Vagina (tissue), 2 donors: ENCODE measurements around the gene PSMC5. TPM values are rescaled to one million over a fixed set of nuclear protein-coding genes. Genes with fewer than 3 reads are reported as not detected.
"Not testable (repeated sequence)": the region's sequence is repeated elsewhere in the genome, so short reads cannot be mapped to it uniquely, and the experiment has no call there.

Source experiments
- DNase-seq, 2 donors: peaks; one replicate each; pipeline ENCODE4 v3.0.0-alpha.2; 2017; ENCODE audit errors: extremely low spot score in 2 of 2
- H3K27ac ChIP-seq: fragments of 200-600 bp; sonication (generic); one replicate; pipeline ENCODE4 v1.5.1; 2019
- H3K27me3 ChIP-seq: fragments of 200-600 bp; sonication (generic); one replicate; pipeline ENCODE4 v1.5.1; 2019
- H3K36me3 ChIP-seq, 2 donors: fragments of 200-600 bp; sonication (generic); one replicate each; pipeline ENCODE4 v1.5.1; 2017 to 2019
- H3K4me1 ChIP-seq: fragments of 200-600 bp; sonication (generic); one replicate; pipeline ENCODE4 v1.5.1; 2019
- H3K4me3 ChIP-seq, 2 donors: fragments of 200-600 bp; sonication (generic); 1 replicate in 1 of 2; 2 replicates in 1 of 2; pipeline ENCODE4 v1.5.1; 2016 to 2019
- H3K9me3 ChIP-seq: fragments of 200-600 bp; sonication (generic); one replicate; pipeline ENCODE4 v1.5.1; 2019
- POLR2A ChIP-seq, 2 donors: fragments of 450-650 bp; IDR thresholded peaks; one replicate each; pipeline ENCODE4 v1.6.1; 2017; ENCODE audit warnings: antibody characterized with exemption in 2 of 2, mild to moderate bottlenecking in 2 of 2, moderate library complexity in 2 of 2
- POLR2AphosphoS5 ChIP-seq, 2 donors: sonication (generic); formaldehyde crosslinking; IDR thresholded peaks; one replicate each; pipeline ENCODE4 v1.9.0; 2017; ENCODE audit warnings: antibody characterized with exemption in 2 of 2, mild to moderate bottlenecking in 2 of 2, low read depth in 1 of 2; ENCODE audit not compliant: insufficient read depth in 1 of 2
- intact Hi-C: fragments of 100-400 bp; cut with DNase I; formaldehyde crosslinking; loops from one replicate; pipeline ENCODE4 v1.15.1; 2023
- total RNA-seq: library from RNA; depleted of rRNA; stranded (reverse); fragments of >200 nt; gene quantifications from one replicate; pipeline ENCODE4 v1.2.3, GENCODE V29; 2016
- TF ChIP-seq, protein P1 (sequence below), 3 experiments: fragments of 450-650 bp in 2 of 3; fragments of 200-600 bp in 1 of 3; sonication (generic) in 1 of 3; IDR thresholded peaks; one replicate each; pipeline ENCODE4 v1.5.1; 2017 to 2019; ENCODE audit warnings: antibody characterized with exemption in 3 of 3, mild to moderate bottlenecking in 2 of 3, moderate library complexity in 2 of 3

PSMC5 gene
- total RNA-seq, 1 donor from 2014 or later, result 92.3 TPM

DNA sequence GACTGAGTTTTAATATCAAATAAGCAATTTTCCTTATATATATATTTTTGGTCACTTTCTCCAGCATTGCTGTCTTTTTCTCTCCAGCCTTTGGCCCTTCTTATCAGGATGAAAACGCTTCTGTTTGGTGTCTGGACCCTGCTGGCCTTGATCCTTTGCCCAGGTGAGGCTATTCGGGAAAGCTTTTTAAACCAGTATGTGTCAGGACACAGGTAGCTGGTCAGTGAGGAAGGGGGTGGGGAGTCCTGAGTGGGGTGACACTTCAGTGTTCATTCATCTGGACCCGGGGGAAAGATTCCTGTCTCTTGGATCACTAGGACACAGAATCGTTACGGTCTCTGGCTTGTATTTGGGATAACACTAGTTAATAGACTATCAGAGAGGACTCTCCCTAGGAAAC lies 27.5 kb downstream of the PSMC5 start:
- Histone ChIP-seq H3K27me3 (no peaks in the 10 kb centered on the region), H3K36me3 (no peaks in the 10 kb centered on the region), H3K4me1 (no peaks in the 10 kb centered on the region), H3K4me3 (no peak overlapping the region), H3K27ac (no peak overlapping the region), H3K9me3 (no peaks in the 10 kb centered on the region)
- DNase-seq, result no peak
- intact Hi-C loops, result no loop called here
- TF ChIP-seq POLR2A (IDR thresholded peaks at IDR 0.05) (no peak), POLR2AphosphoS5 (IDR thresholded peaks at IDR 0.05; ENCODE audit: insufficient read depth in 1 of 2, low read depth in 1 of 2) (no peak)
- TF ChIP-seq, protein P1, sequence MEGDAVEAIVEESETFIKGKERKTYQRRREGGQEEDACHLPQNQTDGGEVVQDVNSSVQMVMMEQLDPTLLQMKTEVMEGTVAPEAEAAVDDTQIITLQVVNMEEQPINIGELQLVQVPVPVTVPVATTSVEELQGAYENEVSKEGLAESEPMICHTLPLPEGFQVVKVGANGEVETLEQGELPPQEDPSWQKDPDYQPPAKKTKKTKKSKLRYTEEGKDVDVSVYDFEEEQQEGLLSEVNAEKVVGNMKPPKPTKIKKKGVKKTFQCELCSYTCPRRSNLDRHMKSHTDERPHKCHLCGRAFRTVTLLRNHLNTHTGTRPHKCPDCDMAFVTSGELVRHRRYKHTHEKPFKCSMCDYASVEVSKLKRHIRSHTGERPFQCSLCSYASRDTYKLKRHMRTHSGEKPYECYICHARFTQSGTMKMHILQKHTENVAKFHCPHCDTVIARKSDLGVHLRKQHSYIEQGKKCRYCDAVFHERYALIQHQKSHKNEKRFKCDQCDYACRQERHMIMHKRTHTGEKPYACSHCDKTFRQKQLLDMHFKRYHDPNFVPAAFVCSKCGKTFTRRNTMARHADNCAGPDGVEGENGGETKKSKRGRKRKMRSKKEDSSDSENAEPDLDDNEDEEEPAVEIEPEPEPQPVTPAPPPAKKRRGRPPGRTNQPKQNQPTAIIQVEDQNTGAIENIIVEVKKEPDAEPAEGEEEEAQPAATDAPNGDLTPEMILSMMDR (IDR thresholded peaks at IDR 0.05), result no peak

DNA sequence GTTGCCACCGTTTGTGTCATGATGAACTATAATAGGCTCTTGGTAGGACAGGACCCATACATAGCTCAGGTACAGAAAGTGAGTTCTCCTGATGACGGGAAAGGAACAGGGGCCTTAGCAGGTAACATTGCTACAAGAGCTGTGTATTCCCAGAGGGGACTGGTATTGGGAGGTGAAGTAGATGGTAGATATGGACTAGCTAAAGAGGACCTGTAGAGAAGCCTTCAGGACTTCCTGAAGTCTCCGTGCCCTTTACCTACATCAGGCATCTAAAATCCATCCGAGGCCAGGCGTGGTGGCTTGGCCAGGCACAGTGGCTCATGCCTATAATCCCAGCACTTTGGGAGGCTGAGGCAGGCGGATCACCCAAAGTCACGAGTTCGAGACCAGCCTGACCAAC lies 28.0 kb downstream of the PSMC5 start:
- Histone ChIP-seq H3K4me1 (no peaks in the 10 kb centered on the region), H3K4me3 (no peak overlapping the region), H3K9me3 (no peaks in the 10 kb centered on the region), H3K27ac (no peak overlapping the region), H3K36me3 (no peaks in the 10 kb centered on the region), H3K27me3 (no peaks in the 10 kb centered on the region)
- no peak for TF ChIP-seq POLR2AphosphoS5 (IDR thresholded peaks at IDR 0.05; ENCODE audit: insufficient read depth in 1 of 2, low read depth in 1 of 2)
- TF ChIP-seq, protein P1 (IDR thresholded peaks at IDR 0.05), result no peak
- TF ChIP-seq POLR2A (IDR thresholded peaks at IDR 0.05), result no peak
- no peak for DNase-seq
- intact Hi-C loops, result no loop called here

DNA sequence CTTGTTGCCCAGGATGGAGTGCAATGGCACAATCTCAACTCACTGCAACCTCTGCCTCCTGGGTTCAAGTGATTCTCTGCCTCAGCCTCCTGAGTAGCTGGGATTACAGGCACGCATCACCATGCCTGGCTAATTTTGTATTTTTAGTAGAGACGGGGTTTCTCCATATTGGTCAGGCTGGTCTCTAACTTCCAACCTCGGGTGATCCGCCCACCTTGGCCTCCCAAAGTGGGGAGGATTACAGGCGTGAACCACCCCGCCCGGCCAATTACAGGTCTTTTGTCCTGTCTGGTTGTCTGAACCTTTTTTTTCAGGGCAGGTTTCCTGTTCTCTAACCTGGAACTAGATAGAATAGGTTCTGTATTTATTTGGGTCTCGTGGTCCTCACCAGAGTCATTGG lies 29.2 kb downstream of the PSMC5 start:
- H3K4me1 ChIP-seq, H3K9me3 ChIP-seq, H3K4me3 ChIP-seq, intact Hi-C loops, H3K36me3 ChIP-seq, H3K27me3 ChIP-seq, H3K27ac ChIP-seq, DNase-seq: not testable (repeated sequence)

DNA sequence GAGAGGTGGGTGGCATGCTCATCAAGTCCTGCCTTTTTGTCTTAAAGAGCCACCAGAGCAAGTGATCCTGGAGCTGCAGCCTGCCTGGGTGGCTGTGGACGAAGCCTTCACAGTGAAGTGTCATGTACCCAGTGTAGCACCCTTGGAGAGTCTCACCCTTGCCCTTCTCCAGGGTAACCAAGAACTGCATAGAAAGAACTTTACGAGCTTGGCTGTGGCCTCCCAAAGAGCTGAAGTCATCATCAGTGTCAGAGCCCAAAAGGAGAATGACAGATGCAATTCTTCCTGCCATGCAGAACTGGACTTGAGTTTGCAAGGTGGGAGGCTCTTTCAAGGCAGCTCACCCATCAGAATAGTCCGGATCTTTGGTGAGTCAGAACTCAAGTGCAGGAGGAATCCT lies 32.0 kb downstream of the PSMC5 start:
- intact Hi-C loops, result no loop called here
- H3K4me1 ChIP-seq, result no peaks in the 10 kb centered on the region
- TF ChIP-seq POLR2AphosphoS5 (IDR thresholded peaks at IDR 0.05; ENCODE audit: insufficient read depth in 1 of 2, low read depth in 1 of 2) (no peak), POLR2A (IDR thresholded peaks at IDR 0.05) (no peak)
- TF ChIP-seq, protein P1 (IDR thresholded peaks at IDR 0.05), result no peak
- H3K36me3 ChIP-seq, result no peaks in the 10 kb centered on the region
- H3K27me3 ChIP-seq, result no peaks in the 10 kb centered on the region
- H3K27ac ChIP-seq, result no peak overlapping the region
- H3K4me3 ChIP-seq, result no peak overlapping the region
- H3K9me3 ChIP-seq, result no peaks in the 10 kb centered on the region
- no peak for DNase-seq

DNA sequence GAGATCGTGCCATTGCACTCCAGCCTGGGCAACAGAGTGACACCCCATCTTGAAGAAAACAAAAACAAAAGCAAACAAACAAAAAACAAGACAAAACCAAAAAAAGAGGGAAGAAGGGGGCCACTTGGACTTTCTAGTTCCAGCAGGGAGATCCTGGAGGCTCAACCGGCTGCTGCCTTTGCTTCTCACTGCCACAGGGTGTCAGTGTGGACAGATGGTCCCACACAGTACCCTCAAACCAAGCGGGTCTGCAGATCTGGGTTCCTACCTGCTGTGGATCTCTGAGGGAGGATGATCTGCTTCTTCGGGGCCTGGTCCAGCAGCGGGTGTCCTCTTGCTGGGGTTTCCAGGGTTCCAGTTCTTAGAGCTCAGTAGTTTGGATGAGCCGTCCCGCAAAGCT lies 39.4 kb downstream of the PSMC5 start:
- H3K4me1 ChIP-seq, DNase-seq, H3K36me3 ChIP-seq, H3K4me3 ChIP-seq, H3K27ac ChIP-seq, H3K27me3 ChIP-seq, H3K9me3 ChIP-seq, intact Hi-C loops: not testable (repeated sequence)

DNA sequence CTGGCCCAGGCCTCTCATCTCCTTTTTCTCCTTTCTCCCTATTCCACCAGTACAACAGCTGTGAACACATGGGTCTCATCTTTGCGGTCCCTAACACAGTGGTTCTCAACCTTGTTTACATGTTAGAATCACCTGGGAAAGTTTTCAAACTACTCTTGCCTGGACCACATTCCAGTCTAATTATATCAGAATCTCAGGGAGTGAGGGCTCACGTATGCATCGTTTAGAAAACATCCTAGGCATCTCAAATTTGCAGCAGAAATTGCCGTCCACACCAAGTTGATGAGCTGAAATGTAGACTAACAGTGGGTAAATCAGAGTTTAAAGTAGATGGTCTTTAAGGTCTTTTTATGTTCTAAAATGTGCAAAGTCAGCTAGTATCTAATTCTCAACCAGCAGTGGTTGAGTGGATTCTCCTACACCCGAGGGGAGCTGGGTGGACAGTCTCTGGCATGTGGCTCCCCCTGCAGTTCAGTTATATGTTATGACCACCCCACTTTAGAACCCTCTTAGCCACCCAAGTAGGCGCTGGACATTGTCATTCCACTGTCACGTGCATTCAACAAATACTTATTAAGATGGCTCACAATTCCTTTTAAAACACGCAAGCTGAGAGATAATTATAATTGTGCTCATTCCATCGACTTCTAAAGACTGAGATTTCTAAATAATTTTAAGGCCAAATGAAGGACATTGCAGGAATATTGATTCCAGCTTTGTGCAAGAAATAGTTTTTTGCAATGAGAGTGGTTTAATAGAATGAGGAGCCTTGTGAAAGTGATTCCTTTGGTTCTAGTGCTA lies 42.5 kb downstream of the PSMC5 start:
- H3K27ac ChIP-seq, H3K27me3 ChIP-seq, DNase-seq, H3K36me3 ChIP-seq, intact Hi-C loops, H3K9me3 ChIP-seq, H3K4me1 ChIP-seq, H3K4me3 ChIP-seq: not testable (repeated sequence)

DNA sequence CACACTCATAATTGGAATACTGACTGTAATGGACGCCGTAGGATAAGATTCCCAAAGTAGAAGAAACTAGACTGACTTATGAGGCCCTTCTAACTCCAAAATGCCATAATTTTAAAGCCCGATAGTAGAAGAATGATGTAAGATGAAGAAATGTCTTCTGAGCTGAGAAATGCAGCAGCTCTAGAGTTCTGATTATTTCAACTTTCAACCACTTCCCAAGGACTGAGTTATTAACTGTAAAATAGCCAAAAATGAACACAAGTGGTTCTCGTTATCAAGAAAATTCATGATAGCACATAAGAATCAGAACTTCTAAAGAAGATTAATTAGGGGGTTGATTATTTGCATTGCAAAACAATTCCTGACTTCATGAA lies 43.0 kb downstream of the PSMC5 start:
- H3K4me3 ChIP-seq, H3K9me3 ChIP-seq, intact Hi-C loops, DNase-seq, H3K27me3 ChIP-seq, H3K27ac ChIP-seq, H3K36me3 ChIP-seq, H3K4me1 ChIP-seq: not testable (repeated sequence)

DNA sequence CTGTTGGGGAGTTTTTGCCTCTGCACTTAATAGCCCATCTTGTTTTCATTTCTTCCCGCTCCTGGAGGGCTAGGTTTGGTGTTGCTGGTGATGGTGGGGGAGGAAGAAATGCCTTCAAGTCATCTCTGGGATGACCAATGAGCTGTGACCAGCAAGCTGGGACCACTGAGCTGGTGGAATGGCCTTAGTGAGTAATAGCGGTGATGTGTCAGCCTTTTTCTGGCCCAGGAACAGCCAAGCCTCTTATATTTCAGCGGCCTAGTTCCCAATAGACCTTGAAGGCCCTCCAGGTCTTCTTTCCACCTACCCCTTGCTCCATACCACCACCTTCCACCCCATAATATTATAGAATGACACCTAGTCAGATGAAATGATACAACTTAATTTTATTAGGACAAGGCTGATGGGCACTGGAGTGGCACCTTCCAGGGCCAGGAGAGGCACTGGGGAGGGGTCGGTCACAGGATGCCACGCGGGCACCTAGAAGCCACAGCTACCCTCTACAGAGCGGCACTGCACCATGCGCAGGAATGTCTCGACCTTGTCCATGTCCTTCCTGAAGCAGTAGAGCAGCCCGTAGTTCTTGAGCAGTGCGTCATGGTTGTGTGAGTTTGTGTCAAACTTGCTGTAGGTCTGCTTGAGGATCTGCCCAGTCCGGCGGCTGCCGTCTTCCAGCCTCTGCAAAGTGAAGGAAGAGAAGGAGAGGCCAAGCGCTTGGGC lies 44.6 kb downstream of the PSMC5 start:
- intact Hi-C loops, H3K27ac ChIP-seq: not testable (repeated sequence)

DNA sequence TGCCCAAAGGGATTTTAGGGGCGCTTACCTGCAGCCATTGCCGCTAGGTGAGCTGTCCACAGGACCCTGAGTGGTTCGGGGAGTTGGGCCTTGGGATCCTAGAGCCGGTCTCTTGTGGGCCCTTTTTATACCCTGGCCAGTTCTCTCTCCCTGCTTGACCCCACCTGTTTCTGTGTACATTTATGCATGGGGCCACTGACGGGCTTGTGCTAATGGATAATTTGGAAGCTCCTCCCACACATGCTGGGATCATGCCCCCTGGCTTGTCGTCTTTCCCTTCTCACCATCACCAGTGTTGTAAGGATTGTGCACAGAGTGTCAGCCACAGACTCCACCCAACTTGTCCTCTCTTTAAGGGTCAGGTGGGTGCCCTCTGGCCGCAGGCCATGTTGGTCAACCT lies 46.3 kb downstream of the PSMC5 start, which contains the start of gene CSH2:
Gene CSH2 (minus strand): TSS at position 101 of the 400 bp plus-strand sequence. CDS start 63 bp downstream, at position 38.
- H3K27me3 ChIP-seq, DNase-seq, intact Hi-C loops: not testable (repeated sequence)

More for the DNA sequence above, 44.6 kb downstream of the PSMC5 start:
- not testable (repeated sequence) for H3K4me3 ChIP-seq, H3K27me3 ChIP-seq, H3K9me3 ChIP-seq, H3K4me1 ChIP-seq, DNase-seq, H3K36me3 ChIP-seq

More for the DNA sequence above, 46.3 kb downstream of the PSMC5 start, which contains the start of gene CSH2:
- H3K9me3 ChIP-seq, H3K4me1 ChIP-seq, H3K27ac ChIP-seq, H3K36me3 ChIP-seq, H3K4me3 ChIP-seq: not testable (repeated sequence)
